HepG2 (cell line): ENCODE measurements around the gene WNK1.

Source experiments
- CTCF ChIP-seq: sonication (generic); formaldehyde crosslinking; IDR thresholded peaks from 2 replicates; pipeline ENCODE4 v1.5.0; 2020; ENCODE audit warnings: mild to moderate bottlenecking, missing genetic modification reagents, moderate library complexity
- EP300 ChIP-seq, 3 experiments: sonication (generic) in 1 of 3; formaldehyde crosslinking in 1 of 3; IDR thresholded peaks; 2 replicates each; pipeline versions ENCODE4 v1.5.1 to v1.6.1; 2011 to 2020; ENCODE audit warnings: low read depth in 2 of 3, low read length in 2 of 3, borderline replicate concordance in 1 of 3, improper control_type of control experiment in 1 of 3, mild to moderate bottlenecking in 1 of 3, missing genetic modification reagents in 1 of 3, moderate library complexity in 1 of 3
- EZH2 ChIP-seq: conservative IDR thresholded peaks from 2 replicates; pipeline ENCODE4 v1.6.1; 2012; ENCODE audit warnings: mild to moderate bottlenecking, low read depth, low read length, moderate library complexity
- ZBTB44 ChIP-seq: sonication (generic); formaldehyde crosslinking; IDR thresholded peaks from 2 replicates; pipeline ENCODE4 v1.4.0; 2020; ENCODE audit warnings: missing genetic modification reagents
- TF ChIP-seq, protein P1 (sequence below): sonication (generic); formaldehyde crosslinking; IDR thresholded peaks from 2 replicates; pipeline ENCODE4 v1.4.0; 2020; ENCODE audit warnings: missing genetic modification reagents
- TF ChIP-seq, protein P2 (sequence below): sonication (generic); formaldehyde crosslinking; IDR thresholded peaks from 2 replicates; pipeline ENCODE4 v1.8.0; 2022; ENCODE audit warnings: mild to moderate bottlenecking, missing genetic modification reagents

GRCh38 chr12:727321-727720 is 25.1 kb upstream of the WNK1 start:
- no peak for TF ChIP-seq ZBTB44 (CRISPR knock-in tag)
- TF ChIP-seq, protein P1, sequence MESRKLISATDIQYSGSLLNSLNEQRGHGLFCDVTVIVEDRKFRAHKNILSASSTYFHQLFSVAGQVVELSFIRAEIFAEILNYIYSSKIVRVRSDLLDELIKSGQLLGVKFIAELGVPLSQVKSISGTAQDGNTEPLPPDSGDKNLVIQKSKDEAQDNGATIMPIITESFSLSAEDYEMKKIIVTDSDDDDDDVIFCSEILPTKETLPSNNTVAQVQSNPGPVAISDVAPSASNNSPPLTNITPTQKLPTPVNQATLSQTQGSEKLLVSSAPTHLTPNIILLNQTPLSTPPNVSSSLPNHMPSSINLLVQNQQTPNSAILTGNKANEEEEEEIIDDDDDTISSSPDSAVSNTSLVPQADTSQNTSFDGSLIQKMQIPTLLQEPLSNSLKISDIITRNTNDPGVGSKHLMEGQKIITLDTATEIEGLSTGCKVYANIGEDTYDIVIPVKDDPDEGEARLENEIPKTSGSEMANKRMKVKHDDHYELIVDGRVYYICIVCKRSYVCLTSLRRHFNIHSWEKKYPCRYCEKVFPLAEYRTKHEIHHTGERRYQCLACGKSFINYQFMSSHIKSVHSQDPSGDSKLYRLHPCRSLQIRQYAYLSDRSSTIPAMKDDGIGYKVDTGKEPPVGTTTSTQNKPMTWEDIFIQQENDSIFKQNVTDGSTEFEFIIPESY, result no peak
- TF ChIP-seq, protein P2, sequence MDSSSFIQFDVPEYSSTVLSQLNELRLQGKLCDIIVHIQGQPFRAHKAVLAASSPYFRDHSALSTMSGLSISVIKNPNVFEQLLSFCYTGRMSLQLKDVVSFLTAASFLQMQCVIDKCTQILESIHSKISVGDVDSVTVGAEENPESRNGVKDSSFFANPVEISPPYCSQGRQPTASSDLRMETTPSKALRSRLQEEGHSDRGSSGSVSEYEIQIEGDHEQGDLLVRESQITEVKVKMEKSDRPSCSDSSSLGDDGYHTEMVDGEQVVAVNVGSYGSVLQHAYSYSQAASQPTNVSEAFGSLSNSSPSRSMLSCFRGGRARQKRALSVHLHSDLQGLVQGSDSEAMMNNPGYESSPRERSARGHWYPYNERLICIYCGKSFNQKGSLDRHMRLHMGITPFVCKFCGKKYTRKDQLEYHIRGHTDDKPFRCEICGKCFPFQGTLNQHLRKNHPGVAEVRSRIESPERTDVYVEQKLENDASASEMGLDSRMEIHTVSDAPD (CRISPR knock-in tag), result no peak
- no peak for TF ChIP-seq CTCF
- no peak for TF ChIP-seq EZH2
- TF ChIP-seq EP300 (IDR thresholded peaks at IDR 0.05; ENCODE audit: low read depth in 2 of 2, low read length in 2 of 2), result no peak
- TF ChIP-seq EP300 (CRISPR knock-in tag; IDR thresholded peaks at IDR 0.05; ENCODE audit: borderline replicate concordance), result no peak
